Measurements from ENCODE around the gene CPHXL.

- no peak for TF ChIP-seq CTCF (conservative IDR thresholded peaks at IDR 0.05 in 1 of 2, IDR thresholded peaks at IDR 0.05 in 1 of 2; ENCODE audit: low read depth in 1 of 2, low read length in 2 of 2)
- no peak for TF ChIP-seq EZH2 (IDR thresholded peaks at IDR 0.05; ENCODE audit: low read length, missing control alignments)
Observed at GRCh38 chr16:75746359-75746758, 20.1 kb upstream of the CPHXL start.

All from fibroblast of lung (primary cell).